Peyer's patch (tissue), 4 donors: Measurements from ENCODE around the gene HOXD13.

Experiments
- POLR2A ChIP-seq, 2 donors: fragments of 450-650 bp; IDR thresholded peaks; one replicate each; pipeline ENCODE4 v1.5.1; 2017; ENCODE audit warnings: antibody characterized with exemption in 2 of 2, mild to moderate bottlenecking in 2 of 2, moderate library complexity in 2 of 2
- TF ChIP-seq, protein P1 (sequence below), 6 experiments: fragments of 450-650 bp in 4 of 6; fragments of 200-600 bp in 2 of 6; sonication (generic) in 1 of 6; IDR thresholded peaks; one replicate each; pipeline ENCODE4 v1.5.1; 2017 to 2019; ENCODE audit warnings: antibody characterized with exemption in 6 of 6, mild to moderate bottlenecking in 3 of 6, moderate library complexity in 1 of 6

DNA sequence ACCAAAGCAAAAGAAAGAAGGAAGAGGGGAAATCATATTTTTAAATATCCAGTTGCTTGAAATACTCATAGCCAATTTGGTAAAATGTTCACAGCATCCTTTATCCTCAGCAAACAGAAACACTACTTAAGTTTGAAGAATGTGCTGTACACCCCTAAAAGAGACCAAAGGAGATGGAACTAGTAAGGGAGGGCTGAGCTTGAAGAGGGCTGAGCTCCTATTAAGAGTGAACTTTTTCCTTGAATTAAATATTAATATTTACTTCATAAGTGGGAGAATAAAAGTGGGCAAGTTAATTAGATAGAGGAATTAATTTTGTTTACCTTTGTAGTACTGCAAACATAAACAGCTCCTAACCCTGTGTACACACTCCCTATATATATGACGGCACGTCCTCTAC lies 15.7 kb upstream of the HOXD13 start:
- TF ChIP-seq, protein P1, sequence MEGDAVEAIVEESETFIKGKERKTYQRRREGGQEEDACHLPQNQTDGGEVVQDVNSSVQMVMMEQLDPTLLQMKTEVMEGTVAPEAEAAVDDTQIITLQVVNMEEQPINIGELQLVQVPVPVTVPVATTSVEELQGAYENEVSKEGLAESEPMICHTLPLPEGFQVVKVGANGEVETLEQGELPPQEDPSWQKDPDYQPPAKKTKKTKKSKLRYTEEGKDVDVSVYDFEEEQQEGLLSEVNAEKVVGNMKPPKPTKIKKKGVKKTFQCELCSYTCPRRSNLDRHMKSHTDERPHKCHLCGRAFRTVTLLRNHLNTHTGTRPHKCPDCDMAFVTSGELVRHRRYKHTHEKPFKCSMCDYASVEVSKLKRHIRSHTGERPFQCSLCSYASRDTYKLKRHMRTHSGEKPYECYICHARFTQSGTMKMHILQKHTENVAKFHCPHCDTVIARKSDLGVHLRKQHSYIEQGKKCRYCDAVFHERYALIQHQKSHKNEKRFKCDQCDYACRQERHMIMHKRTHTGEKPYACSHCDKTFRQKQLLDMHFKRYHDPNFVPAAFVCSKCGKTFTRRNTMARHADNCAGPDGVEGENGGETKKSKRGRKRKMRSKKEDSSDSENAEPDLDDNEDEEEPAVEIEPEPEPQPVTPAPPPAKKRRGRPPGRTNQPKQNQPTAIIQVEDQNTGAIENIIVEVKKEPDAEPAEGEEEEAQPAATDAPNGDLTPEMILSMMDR (IDR thresholded peaks at IDR 0.05), result no peak
- no peak for TF ChIP-seq POLR2A (IDR thresholded peaks at IDR 0.05)
